ENCODE results near the gene BRD3OS.

Gene BRD3OS

DNA sequence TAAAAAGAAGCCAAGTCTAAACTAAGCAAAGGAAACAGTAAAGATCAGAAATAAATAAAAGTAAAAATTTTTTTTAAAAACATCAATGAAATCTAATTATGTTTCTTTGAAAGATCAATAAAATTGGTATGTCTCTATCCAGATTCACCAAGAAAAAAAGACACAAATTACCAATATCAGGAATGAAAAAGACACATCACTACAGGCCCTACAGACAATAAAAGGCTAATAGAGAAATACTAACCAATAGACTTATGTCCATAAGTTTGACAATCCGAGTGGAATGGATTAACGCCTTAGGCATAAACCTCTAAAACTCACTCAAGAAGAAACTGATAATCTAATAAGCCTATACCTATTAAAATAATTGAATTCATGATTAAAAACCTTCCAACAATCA is 12.4 kb downstream of the BRD3OS start:
- H3K36me3 ChIP-seq (ENCODE audit: low read depth), result peaks cover 90% of the 10 kb centered on the region
- no peaks in the 10 kb centered on the region for H3K9me3 ChIP-seq (ENCODE audit: severe bottlenecking)
- ATAC-seq (ENCODE audit: low read depth) (no peak), DNase-seq (ENCODE audit: low spot score) (no peak)
- no peak overlapping the region for H3K4me3 ChIP-seq (ENCODE audit: severe bottlenecking)
- no peaks in the 10 kb centered on the region for H3K27me3 ChIP-seq (ENCODE audit: insufficient read depth, poor library complexity, severe bottlenecking)
- no peaks in the 10 kb centered on the region for H3K4me1 ChIP-seq (ENCODE audit: insufficient read depth, poor library complexity, severe bottlenecking)
- no peak overlapping the region for H3K27ac ChIP-seq (ENCODE audit: poor library complexity, severe bottlenecking)
- TF ChIP-seq, protein P1, sequence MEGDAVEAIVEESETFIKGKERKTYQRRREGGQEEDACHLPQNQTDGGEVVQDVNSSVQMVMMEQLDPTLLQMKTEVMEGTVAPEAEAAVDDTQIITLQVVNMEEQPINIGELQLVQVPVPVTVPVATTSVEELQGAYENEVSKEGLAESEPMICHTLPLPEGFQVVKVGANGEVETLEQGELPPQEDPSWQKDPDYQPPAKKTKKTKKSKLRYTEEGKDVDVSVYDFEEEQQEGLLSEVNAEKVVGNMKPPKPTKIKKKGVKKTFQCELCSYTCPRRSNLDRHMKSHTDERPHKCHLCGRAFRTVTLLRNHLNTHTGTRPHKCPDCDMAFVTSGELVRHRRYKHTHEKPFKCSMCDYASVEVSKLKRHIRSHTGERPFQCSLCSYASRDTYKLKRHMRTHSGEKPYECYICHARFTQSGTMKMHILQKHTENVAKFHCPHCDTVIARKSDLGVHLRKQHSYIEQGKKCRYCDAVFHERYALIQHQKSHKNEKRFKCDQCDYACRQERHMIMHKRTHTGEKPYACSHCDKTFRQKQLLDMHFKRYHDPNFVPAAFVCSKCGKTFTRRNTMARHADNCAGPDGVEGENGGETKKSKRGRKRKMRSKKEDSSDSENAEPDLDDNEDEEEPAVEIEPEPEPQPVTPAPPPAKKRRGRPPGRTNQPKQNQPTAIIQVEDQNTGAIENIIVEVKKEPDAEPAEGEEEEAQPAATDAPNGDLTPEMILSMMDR (IDR thresholded peaks at IDR 0.05; ENCODE audit: poor library complexity, severe bottlenecking), result no peak

DNA sequence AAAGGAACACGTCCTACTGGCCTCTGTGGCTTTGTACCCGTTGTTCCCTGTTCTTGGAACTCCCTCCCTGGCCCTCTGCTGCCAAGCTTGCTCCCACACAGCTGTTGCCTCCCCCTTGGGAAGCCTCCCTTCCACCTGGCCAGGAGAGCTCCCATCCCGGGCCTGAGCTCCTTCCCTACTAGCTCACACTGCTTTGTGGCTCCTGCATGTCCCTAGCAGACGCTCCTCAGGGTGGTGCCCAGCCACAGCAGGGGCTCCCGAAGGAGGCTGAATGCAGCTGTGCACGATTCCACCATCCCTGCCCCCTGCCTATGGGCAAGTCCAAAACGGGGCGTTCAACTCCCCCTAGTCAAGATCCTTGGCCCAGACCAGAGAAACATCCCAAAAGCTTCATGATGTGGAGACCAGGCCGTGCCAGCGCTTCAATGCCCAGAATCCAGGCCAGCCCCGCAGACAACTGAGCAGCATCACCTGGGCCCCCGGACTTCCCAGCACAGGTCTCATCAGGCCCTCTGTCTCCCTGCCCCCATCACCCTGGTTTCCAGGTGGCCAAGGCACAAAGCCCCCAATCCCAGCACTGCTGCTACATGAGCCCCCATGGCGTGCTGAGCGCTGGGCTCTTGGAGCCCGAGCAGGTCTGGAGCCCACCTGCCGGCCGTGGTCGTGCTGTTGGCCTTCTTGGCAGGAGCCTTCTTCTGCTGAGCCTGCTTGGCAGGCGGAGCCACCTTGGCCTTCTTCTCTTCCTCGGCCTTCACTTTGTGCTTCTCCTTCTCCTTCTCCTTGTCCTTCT is 14.3 kb downstream of the BRD3OS start:
- Histone ChIP-seq H3K4me3 (ENCODE audit: severe bottlenecking) (no peak overlapping the region), H3K27ac (ENCODE audit: poor library complexity, severe bottlenecking) (no peak overlapping the region), H3K36me3 (ENCODE audit: low read depth) (peaks cover 87% of the 10 kb centered on the region), H3K4me1 (ENCODE audit: insufficient read depth, poor library complexity, severe bottlenecking) (no peaks in the 10 kb centered on the region), H3K27me3 (ENCODE audit: insufficient read depth, poor library complexity, severe bottlenecking) (no peaks in the 10 kb centered on the region), H3K9me3 (ENCODE audit: severe bottlenecking) (no peaks in the 10 kb centered on the region)
- no peak for ATAC-seq (ENCODE audit: low read depth)
- DNase-seq (ENCODE audit: low spot score), result no peak
- TF ChIP-seq, protein P1 (IDR thresholded peaks at IDR 0.05; ENCODE audit: poor library complexity, severe bottlenecking), result no peak

DNA sequence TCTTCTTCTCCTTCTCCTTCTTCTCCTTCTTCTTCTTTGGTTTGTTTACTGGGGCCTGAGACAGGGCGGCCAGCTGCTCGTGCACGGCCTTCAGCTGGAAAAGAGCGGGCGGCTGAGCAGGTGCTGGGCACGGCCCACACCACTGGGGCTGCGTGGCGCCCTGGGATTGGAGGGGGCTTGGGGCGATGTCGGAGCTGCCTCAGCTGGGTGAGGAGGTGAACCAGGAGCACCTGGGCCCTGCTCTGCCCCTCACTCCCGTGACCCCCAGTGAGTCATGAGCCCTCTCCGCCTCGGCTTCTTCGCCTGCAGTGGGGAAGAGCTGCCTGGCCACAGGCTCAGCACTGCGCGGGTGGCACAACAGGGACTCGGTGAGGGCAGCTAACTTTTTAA is 14.9 kb downstream of the BRD3OS start:
- Histone ChIP-seq H3K9me3 (ENCODE audit: severe bottlenecking) (no peaks in the 10 kb centered on the region), H3K27me3 (ENCODE audit: insufficient read depth, poor library complexity, severe bottlenecking) (no peaks in the 10 kb centered on the region), H3K27ac (ENCODE audit: poor library complexity, severe bottlenecking) (no peak overlapping the region), H3K4me1 (ENCODE audit: insufficient read depth, poor library complexity, severe bottlenecking) (no peaks in the 10 kb centered on the region), H3K36me3 (ENCODE audit: low read depth) (peaks cover 90% of the 10 kb centered on the region), H3K4me3 (ENCODE audit: severe bottlenecking) (no peak overlapping the region)
- TF ChIP-seq, protein P1 (IDR thresholded peaks at IDR 0.05; ENCODE audit: poor library complexity, severe bottlenecking), result no peak
- no peak for DNase-seq (ENCODE audit: low spot score)
- no peak for ATAC-seq (ENCODE audit: low read depth)

DNA sequence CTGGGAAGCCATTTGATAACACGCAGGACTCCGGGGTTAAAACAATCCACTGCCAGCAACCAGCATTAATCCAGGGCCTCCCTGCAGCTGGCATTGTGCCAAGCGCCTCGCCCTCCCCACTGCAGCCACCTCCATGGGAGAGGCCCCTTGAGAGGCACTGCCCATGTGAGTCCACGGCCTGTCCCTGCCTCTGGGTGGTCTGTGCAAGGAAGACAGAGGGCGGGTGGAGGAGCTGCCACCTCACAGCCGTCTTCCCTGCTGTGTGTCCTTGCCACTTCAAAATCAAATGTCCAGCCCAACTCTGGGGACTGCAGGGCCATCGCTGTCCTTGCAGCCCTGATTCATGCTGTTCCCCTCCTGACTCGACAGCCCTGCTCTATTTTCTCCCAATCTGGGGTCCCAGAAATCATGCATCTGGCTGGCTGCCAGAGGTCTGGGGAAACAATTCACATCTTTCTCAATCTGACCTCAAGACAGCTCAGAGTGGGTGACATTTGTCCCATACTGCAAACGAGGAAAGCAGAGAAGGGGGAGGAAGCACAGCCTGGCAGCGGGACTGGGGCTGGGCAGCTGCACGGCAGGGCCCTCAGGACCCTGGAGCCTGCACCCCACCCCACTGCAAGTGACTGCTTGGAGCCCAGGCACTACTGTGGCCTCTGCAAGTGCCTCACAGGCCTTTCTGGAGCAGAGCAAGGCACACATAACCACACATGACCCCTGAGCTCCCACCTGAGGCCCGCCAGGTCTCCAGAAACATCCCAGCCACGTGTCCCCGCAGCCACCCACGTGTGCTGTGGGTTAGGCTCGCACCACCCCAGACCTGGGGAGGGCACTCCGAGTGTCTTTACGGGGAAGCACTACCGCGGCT is 15.7 kb downstream of the BRD3OS start:
- peaks cover 90% of the 10 kb centered on the region for H3K36me3 ChIP-seq (ENCODE audit: low read depth)
- H3K27ac ChIP-seq (ENCODE audit: poor library complexity, severe bottlenecking), result no peak overlapping the region
- no peak overlapping the region for H3K4me3 ChIP-seq (ENCODE audit: severe bottlenecking)
- H3K9me3 ChIP-seq (ENCODE audit: severe bottlenecking), result no peaks in the 10 kb centered on the region
- no peaks in the 10 kb centered on the region for H3K27me3 ChIP-seq (ENCODE audit: insufficient read depth, poor library complexity, severe bottlenecking)
- ATAC-seq (ENCODE audit: low read depth) (no peak), DNase-seq (ENCODE audit: low spot score) (peak; percentile 46)
- no peaks in the 10 kb centered on the region for H3K4me1 ChIP-seq (ENCODE audit: insufficient read depth, poor library complexity, severe bottlenecking)
- TF ChIP-seq, protein P1 (IDR thresholded peaks at IDR 0.05; ENCODE audit: poor library complexity, severe bottlenecking), result no peak

Measured in RWPE2 (cell line).